ENCODE measurements around the gene UHRF1. TPM values are rescaled to one million over a fixed set of nuclear protein-coding genes. Genes with fewer than 3 reads are reported as not detected.

UHRF1 gene
- total and polyA plus RNA-seq, 2 of the 4 experiments (the other 2 are of a cell fraction) = 47.4 to 57.4 TPM

DNA sequence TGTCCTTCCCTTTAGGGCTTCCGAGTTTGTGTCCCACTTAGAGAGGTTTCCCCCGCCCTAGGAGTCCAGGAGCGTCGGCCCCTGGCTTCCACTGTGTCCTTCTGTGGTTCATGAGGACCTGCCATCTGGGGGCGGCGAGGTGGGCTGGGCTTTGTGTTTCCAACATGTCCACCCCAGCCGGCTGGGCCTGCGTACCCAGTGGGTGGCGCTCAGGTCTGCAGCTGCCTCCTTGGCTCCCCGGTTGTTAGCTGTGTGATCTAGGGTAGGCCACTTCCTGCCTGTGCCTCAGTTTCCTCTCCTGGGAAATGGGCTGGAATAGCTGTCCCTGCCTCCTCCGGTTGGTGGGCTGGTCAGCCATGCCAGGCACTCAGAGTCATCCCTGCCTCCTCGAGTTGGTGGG lies 88.0 kb downstream of the UHRF1 start:
- Histone ChIP-seq H3K9me1 (ENCODE audit: insufficient read depth, low read length) (peaks cover 15% of the 10 kb centered on the region), H3K27ac (ENCODE audit: insufficient read depth, low read length) (no peak overlapping the region), H3K14ac (replicated peaks; ENCODE audit: low read depth, low read length) (no peak overlapping the region), H2AK5ac (ENCODE audit: low read depth, low read length) (no peak overlapping the region), H3K4me3 (ENCODE audit: insufficient read depth, low read depth, low read length) (no peak overlapping the region), H2BK20ac (ENCODE audit: low read depth, low read length) (no peak overlapping the region), H4K8ac (ENCODE audit: low read depth in 2 of 2, low read length in 2 of 2) (no peak overlapping the region), H3K27me3 (ENCODE audit: control insufficient read depth, insufficient read depth, low read length) (no peaks in the 10 kb centered on the region), H3K4me2 (ENCODE audit: low read depth, low read length) (no peak overlapping the region), H3K79me1 (ENCODE audit: low read depth in 1 of 2, low read length in 2 of 2) (peaks cover 32 to 89% of the 10 kb centered on the region in 2 experiments), H3K36me3 (ENCODE audit: control insufficient read depth, insufficient read depth, low read length) (peaks cover 26% of the 10 kb centered on the region), H3K23ac (ENCODE audit: low read depth, low read length) (no peak overlapping the region), H2AFZ (replicated peaks; ENCODE audit: low read length, poor library complexity) (peak overlapping the region; percentile 49), H3K9ac (ENCODE audit: low read depth, low read length) (no peak overlapping the region), H2BK15ac (ENCODE audit: low read depth, low read length) (no peak overlapping the region), H3K9me3 (ENCODE audit: control insufficient read depth, insufficient read depth, low read length) (no peaks in the 10 kb centered on the region; the same call in 1 of the 2 replicates), H4K20me1 (ENCODE audit: insufficient read depth, low read length) (peaks cover 91% of the 10 kb centered on the region), H2BK120ac (ENCODE audit: low read depth, low read length) (no peak overlapping the region), H3K4ac (ENCODE audit: low read depth, low read length) (no peak overlapping the region), H4K5ac (ENCODE audit: low read depth, low read length) (no peak overlapping the region), H2BK5ac (ENCODE audit: low read depth, low read length, poor library complexity, severe bottlenecking) (no peak overlapping the region), H3K56ac (ENCODE audit: extremely low read depth, insufficient read depth, low read length) (no peak overlapping the region), H3K18ac (ENCODE audit: low read depth, low read length) (no peak overlapping the region), H2AK9ac (replicated peaks; ENCODE audit: low read depth, low read length, poor library complexity) (no peak overlapping the region), H4K91ac (ENCODE audit: insufficient read depth, low read depth, low read length) (no peak overlapping the region), H3K4me1 (ENCODE audit: control insufficient read depth, insufficient read depth, low read length) (no peaks in the 10 kb centered on the region)
- ATAC-seq (ENCODE audit: low read depth) (no peak), DNase-seq (no peak)
- dilution Hi-C loops (cut with HindIII; ENCODE audit: low sequenced_read_pairs, unreplicated experiment) = no loop called here
- intact Hi-C loops (cut with micrococcal nuclease) = no loop called here
- WGBS, 2 experiments (ENCODE audit: extremely low coverage in 2 of 2, insufficient read length in 1 of 2) = 100% methylated on average over 2 of the region's 12 CpGs; no CpG with 5 or more reads in 1 of the 2 experiments
- no peak for TF ChIP-seq SMC3 (IDR thresholded peaks at IDR 0.05; ENCODE audit: low read depth, low read length)
- TF ChIP-seq, protein P1, sequence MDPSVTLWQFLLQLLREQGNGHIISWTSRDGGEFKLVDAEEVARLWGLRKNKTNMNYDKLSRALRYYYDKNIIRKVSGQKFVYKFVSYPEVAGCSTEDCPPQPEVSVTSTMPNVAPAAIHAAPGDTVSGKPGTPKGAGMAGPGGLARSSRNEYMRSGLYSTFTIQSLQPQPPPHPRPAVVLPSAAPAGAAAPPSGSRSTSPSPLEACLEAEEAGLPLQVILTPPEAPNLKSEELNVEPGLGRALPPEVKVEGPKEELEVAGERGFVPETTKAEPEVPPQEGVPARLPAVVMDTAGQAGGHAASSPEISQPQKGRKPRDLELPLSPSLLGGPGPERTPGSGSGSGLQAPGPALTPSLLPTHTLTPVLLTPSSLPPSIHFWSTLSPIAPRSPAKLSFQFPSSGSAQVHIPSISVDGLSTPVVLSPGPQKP (IDR thresholded peaks at IDR 0.05; ENCODE audit: borderline replicate concordance, low read depth, low read length) = no peak
- TF ChIP-seq RFX5 (IDR thresholded peaks at IDR 0.05; ENCODE audit: low read depth, low read length) = no peak
- no peak for TF ChIP-seq MAFK (IDR thresholded peaks at IDR 0.05; ENCODE audit: low read depth, low read length)
- CTCF ChIA-PET = no interaction called here
- no TSS peak for BruUV-seq (replicated peaks)
- POLR2A ChIA-PET (ENCODE audit: unreplicated experiment) = no interaction called here
- in situ Hi-C loops (cut with MboI; ENCODE audit: low sequenced_read_pairs) = no loop called here
